ENCODE results near the gene CPPED1. TPM values are rescaled to one million over a fixed set of nuclear protein-coding genes. Genes with fewer than 3 reads are reported as not detected.

The CPPED1 gene
- total RNA-seq, 2 donors from 2014 or later: 24.8 to 61.0 TPM

DNA sequence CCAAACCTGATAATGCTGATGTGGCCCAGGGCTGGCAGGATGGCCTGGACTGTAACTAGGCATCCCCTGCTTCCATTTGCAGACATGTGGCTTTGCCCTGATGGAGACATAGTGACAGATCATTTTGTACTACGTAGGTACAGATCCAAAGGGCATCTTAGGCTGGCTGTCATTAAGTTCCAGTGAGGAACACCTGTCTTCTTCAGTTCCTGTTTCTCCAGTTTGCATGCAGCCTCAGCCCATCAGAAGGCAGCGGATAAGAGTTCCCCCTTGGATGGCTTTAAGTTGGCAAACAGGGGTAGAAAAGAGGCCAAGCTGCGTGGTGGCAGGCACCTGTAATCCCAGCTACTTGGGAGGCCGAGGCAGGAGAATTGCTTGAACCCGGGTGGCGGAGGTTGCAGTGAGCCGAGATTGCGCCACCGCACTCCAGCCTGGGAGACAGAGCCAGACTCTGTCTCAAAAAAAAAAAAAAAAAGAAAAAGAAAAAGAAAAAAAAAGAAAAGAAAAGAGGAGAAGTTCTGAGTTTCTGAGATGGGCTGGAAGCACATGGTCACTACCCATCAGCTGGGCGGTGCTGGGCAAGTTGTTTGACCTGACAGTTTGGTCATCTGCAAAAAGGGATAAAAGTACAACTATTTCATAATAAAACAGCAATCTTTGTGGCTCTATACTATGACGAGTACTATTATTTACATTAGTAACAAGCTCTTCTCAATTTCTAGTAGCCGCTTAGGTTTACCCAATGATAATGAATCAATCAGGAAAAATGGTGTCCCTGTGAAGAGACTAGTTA, 42.7 kb downstream of the CPPED1 start:
- no peak overlapping the region for H3K27ac ChIP-seq
- TF ChIP-seq POLR2AphosphoS5 (IDR thresholded peaks at IDR 0.05): no peak
- TF ChIP-seq, protein P1, sequence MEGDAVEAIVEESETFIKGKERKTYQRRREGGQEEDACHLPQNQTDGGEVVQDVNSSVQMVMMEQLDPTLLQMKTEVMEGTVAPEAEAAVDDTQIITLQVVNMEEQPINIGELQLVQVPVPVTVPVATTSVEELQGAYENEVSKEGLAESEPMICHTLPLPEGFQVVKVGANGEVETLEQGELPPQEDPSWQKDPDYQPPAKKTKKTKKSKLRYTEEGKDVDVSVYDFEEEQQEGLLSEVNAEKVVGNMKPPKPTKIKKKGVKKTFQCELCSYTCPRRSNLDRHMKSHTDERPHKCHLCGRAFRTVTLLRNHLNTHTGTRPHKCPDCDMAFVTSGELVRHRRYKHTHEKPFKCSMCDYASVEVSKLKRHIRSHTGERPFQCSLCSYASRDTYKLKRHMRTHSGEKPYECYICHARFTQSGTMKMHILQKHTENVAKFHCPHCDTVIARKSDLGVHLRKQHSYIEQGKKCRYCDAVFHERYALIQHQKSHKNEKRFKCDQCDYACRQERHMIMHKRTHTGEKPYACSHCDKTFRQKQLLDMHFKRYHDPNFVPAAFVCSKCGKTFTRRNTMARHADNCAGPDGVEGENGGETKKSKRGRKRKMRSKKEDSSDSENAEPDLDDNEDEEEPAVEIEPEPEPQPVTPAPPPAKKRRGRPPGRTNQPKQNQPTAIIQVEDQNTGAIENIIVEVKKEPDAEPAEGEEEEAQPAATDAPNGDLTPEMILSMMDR (IDR thresholded peaks at IDR 0.05): no peak
- no peak for TF ChIP-seq POLR2A (IDR thresholded peaks at IDR 0.05)
- no peaks in the 10 kb centered on the region for H3K27me3 ChIP-seq (replicated peaks; ENCODE audit: insufficient read depth)
- no peaks in the 10 kb centered on the region for H3K4me1 ChIP-seq (replicated peaks)
- DNase-seq (ENCODE audit: low spot score): no peak
- no peaks in the 10 kb centered on the region for H3K36me3 ChIP-seq
- 91% methylated on average over 12 of the region's 12 CpGs for WGBS
- no peak overlapping the region for H3K4me3 ChIP-seq
- intact Hi-C loops (cut with DNase I): no loop called here
- H3K9me3 ChIP-seq: no peaks in the 10 kb centered on the region

DNA sequence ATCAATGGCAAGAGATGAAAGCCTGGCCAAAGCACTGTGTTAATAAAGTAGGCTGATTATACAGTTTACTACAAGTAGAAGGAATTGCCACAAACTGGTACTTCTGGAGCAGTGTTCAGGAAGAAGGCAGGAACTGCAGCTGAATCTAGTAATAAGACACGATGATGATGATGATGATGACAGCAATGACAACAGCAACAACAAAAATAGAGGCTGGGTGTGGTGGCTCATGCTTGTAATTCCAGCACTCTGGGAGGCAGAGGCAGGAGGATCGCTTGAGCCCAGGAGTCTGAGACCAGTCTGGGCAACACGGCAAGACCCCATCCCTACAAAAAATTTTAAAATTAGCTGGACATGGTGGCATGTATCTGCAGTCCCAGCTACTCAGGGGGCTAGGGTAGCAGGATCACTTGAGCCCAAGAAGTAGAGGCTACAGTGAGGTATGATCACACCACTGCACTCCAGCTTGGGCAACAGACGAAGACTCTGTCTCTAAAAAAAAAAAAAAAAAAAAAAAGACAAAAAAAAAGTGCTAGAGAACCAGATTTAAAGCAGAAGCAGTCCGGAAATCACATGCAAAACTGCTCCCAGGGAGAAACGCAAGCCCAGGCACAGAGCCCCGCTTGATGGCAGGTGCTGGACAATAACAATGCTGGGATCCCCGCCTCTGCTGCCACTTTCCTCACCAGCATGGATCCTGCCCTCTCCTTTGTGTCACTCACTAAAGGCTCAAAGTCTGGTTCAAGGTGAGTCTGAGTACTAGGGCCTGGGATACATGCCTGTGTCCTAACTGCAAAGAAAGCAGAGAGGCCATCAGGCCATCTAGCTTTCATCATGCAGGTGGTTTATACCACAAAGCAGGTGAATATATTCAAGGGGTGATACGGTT, 44.8 kb downstream of the CPPED1 start:
- 79% methylated on average over 9 of the region's 9 CpGs for WGBS
- H3K4me1 ChIP-seq (replicated peaks): peaks cover 8% of the 10 kb centered on the region
- DNase-seq (ENCODE audit: low spot score): no peak
- TF ChIP-seq POLR2AphosphoS5 (IDR thresholded peaks at IDR 0.05): no peak
- TF ChIP-seq POLR2A (IDR thresholded peaks at IDR 0.05): no peak
- TF ChIP-seq, protein P1 (IDR thresholded peaks at IDR 0.05): no peak
- H3K9me3 ChIP-seq: no peaks in the 10 kb centered on the region
- no peaks in the 10 kb centered on the region for H3K27me3 ChIP-seq (replicated peaks; ENCODE audit: insufficient read depth)
- H3K27ac ChIP-seq: no peak overlapping the region
- no peak overlapping the region for H3K4me3 ChIP-seq
- H3K36me3 ChIP-seq: no peaks in the 10 kb centered on the region
- intact Hi-C loops (cut with DNase I): no loop called here

DNA sequence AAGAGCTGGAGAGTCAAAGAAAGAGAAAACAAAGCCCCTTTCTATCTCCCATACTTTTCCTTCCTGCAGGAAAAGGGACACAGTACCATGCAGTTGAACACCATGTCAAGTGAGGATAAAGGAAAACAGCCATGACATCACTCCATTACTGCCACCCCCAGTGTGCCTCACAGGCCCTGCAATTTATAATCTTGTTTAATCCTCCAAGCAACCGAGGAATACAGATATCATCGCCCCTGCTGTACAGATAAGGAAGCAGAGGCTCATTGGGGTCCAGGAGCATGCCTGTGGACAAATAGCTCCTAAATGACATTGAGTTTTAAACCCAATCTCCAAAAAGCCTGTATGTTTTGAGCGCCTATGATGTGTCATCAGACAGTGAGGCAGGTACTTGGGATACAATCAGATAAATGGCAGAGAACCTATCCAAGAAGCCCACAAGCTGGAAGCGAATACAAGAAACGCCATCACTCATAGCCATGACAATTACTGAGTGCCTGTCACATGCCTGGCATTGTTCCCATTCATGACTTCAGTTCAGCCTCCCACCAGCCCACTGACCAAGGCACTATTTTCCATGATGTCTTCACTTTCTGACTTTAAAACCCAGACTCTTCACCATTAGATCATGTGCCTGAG, 45.5 kb downstream of the CPPED1 start:
- intact Hi-C loops (cut with DNase I): no loop called here
- no peak for DNase-seq (ENCODE audit: low spot score)
- H3K27ac ChIP-seq: no peak overlapping the region

DNA sequence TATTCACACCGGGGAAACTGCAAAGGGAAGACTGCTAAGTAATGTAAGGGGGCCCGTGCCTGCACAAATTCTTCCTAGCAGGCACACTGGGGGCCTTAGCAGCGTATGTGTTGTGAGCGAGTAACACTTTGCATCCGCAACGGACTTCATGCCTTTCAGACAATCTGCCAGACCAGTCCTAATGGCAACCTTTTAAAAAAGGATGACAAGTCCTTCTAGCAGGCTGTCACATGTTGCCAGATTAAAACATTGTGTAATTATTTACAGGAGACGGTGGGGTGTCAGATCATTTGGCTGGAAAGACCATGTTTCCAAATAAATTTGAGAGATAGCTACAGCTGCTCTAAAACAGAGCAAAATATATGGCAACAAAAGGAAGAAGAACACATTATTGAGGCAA, 46.1 kb downstream of the CPPED1 start:
- 42% methylated on average over 7 of the region's 7 CpGs for WGBS
- intact Hi-C loops (cut with DNase I): no loop called here
- H3K9me3 ChIP-seq: no peaks in the 10 kb centered on the region
- H3K36me3 ChIP-seq: no peaks in the 10 kb centered on the region
- peaks cover 10% of the 10 kb centered on the region for H3K4me1 ChIP-seq (replicated peaks)
- no peaks in the 10 kb centered on the region for H3K27me3 ChIP-seq (replicated peaks; ENCODE audit: insufficient read depth)
- no peak overlapping the region for H3K4me3 ChIP-seq
- no peak for TF ChIP-seq POLR2AphosphoS5 (IDR thresholded peaks at IDR 0.05)
- TF ChIP-seq POLR2A (IDR thresholded peaks at IDR 0.05): no peak
- TF ChIP-seq, protein P1 (IDR thresholded peaks at IDR 0.05): no peak
- H3K27ac ChIP-seq: no peak overlapping the region
- DNase-seq (ENCODE audit: low spot score): no peak

More for the DNA sequence above, 45.5 kb downstream of the CPPED1 start:
- TF ChIP-seq, protein P1 (IDR thresholded peaks at IDR 0.05): no peak
- TF ChIP-seq POLR2A (IDR thresholded peaks at IDR 0.05): no peak
- no peak for TF ChIP-seq POLR2AphosphoS5 (IDR thresholded peaks at IDR 0.05)
- Histone ChIP-seq H3K36me3 (no peaks in the 10 kb centered on the region), H3K9me3 (no peaks in the 10 kb centered on the region), H3K4me3 (no peak overlapping the region), H3K4me1 (replicated peaks) (peaks cover 10% of the 10 kb centered on the region), H3K27me3 (replicated peaks; ENCODE audit: insufficient read depth) (no peaks in the 10 kb centered on the region)
- WGBS: 62% methylated on average over 5 of the region's 5 CpGs

Data from prostate gland (tissue), 2 donors.